GM21576 (cell line): ENCODE results near the gene RNF40.
"Not testable (repeated sequence)": the region's sequence is repeated elsewhere in the genome, so short reads cannot be mapped to it uniquely, and the experiment has no call there.

Source experiments
- ATAC-seq: cut with Tn5 transposase; IDR thresholded peaks from one replicate; pipeline ENCODE4 v1.9.1; 2021; ENCODE audit warnings: mild to moderate bottlenecking, moderate library complexity; ENCODE audit not compliant: unreplicated experiment

The RNF40 gene

GRCh38 chr16:30813821-30814189 is 51.7 kb downstream of the RNF40 start:
- peak; percentile 14 for ATAC-seq

- ATAC-seq, result no peak
Measured at GRCh38 chr16:30816769-30817168, 54.6 kb downstream of the RNF40 start.

DNA sequence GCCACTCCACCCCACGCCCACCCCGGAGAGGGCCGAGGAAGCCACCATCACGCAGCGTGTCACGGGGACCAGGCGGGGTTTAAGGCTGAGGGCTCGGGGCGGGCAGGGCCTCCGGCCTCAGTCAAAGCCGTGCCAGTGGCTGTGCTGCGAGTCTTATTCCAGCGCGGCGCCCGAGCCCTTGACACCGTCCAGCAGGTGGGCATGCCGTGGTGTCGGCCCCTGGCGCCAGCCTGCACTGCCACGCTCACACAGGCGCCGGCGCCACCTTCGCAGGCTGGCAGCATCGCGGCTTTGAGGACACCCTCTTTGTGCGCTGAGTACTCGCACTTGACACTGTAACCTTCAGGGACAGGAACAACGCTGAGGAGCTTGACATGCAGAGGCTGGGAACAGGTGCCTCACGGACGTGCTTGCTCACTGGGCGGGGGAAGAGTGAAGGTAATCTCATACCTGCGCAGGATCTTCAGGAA is 58.9 kb downstream of the RNF40 start:
- no peak for ATAC-seq

- not testable (repeated sequence) for ATAC-seq
Measured at GRCh38 chr16:30821441-30821840, 59.3 kb downstream of the RNF40 start.

DNA sequence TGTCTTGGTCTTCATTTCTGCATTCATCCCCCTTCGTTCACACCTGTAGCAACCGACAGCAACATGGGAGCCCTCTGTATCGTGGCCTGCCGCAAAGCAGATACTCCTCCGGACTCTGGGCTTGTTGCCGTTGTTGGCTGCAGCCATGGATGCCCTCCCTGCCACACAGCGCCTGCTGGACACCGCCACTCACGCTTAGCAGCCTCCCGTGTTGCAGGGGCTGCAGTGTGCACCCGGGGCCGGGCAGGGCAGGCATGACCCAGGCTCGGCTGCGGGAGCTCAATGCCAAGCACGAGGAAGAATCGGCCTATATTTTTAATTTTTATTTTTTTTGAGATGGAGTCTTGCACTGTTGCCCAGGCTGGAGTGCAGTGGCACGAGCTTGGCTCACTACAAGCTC is 59.8 kb downstream of the RNF40 start:
- no peak for ATAC-seq
